DMS79 (cell line): ENCODE results near the gene SKAP1.
A peak's percentile ranks its signal among the peaks of the same experiment; 100 is the strongest.
"Not testable (repeated sequence)": the region's sequence is repeated elsewhere in the genome, so short reads cannot be mapped to it uniquely, and the experiment has no call there.

Experiments used
- DNase-seq: peaks from one replicate; lab custom pipeline; 2025; lab: John Stamatoyannopoulos, UW

SKAP1 gene

DNA sequence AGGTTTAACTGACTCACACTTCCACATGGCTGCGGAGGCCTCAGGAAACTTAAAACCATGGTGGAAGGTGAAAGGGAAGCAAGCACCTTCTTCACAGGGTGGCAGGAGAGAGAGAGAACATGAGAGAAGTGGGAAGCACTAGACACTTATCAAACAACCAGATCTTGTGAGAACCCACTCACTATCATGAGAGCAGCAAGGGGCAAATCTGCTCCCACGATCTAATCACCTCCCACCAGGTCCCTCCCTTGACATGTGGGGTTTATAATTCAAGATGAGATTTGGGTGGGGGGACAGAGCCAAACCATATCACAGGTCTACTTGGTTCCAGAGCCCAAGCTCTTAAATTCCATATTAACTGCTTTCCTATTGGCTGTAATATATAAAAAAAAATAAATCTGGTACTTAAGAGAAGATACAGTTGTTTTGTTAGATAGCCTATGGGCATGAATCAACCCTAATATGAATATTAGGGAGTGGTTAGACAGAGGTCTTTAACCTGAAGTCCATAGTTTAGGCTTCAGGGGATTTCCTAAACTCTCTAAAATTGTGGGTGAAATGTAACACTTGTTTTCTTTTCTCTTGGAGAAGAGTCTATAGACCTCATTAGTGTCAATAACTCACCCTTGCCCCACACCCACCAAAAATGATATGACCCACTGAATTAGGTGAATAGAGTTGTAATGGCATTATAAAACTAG is 56.7 kb downstream of the SKAP1 start:
- no peak for DNase-seq

- not testable (repeated sequence) for DNase-seq
These were observed 61.0 kb downstream of the SKAP1 start for GRCh38 chr17:48368967-48369366.

DNA sequence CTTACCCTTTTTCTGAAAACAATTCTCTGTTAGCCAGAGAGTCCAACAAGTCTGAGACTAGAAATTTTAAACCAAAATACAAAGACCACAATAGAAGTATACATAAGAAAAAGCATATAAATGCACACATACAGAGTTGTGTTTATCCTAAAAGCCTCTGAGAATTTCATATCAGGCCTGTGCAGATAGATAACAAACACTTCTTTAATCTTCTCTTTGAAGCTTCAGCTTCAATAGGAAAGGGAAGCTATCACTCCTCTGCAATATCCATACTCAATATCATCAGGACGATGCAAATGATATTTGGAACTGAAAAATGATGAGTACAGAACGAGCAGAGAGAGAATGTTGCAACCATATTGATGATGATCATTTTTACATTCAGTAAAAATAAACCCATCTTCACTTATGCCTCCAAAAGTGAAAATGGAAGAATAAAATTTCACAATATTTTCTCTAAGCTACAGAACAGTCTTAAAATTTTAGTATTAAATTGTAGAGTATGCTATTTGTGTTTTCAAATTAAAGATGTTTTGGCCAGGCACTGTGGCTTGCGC is 61.6 kb downstream of the SKAP1 start:
- no peak for DNase-seq

DNA sequence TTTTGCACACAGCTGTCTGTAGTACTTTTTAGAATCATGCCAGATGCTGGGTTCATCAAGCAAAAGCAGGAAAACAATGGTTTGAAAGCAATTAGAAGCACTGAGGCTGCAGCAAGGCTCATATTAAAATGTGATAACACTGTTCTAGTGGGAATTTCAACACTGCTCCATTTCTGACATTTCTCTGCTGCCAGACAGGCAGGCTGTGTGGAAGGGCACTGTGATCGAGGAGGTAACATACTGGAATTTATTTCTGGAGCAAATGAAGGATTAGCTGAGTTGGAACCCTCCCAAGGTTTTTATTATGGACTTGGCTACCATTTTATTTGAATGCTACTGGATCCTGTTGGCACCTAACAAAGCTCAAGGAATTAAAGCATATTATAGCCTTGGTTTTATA is 66.9 kb downstream of the SKAP1 start:
- no peak for DNase-seq

- not testable (repeated sequence) for DNase-seq
These were observed 69.0 kb downstream of the SKAP1 start for GRCh38 chr17:48360861-48361633.

DNA sequence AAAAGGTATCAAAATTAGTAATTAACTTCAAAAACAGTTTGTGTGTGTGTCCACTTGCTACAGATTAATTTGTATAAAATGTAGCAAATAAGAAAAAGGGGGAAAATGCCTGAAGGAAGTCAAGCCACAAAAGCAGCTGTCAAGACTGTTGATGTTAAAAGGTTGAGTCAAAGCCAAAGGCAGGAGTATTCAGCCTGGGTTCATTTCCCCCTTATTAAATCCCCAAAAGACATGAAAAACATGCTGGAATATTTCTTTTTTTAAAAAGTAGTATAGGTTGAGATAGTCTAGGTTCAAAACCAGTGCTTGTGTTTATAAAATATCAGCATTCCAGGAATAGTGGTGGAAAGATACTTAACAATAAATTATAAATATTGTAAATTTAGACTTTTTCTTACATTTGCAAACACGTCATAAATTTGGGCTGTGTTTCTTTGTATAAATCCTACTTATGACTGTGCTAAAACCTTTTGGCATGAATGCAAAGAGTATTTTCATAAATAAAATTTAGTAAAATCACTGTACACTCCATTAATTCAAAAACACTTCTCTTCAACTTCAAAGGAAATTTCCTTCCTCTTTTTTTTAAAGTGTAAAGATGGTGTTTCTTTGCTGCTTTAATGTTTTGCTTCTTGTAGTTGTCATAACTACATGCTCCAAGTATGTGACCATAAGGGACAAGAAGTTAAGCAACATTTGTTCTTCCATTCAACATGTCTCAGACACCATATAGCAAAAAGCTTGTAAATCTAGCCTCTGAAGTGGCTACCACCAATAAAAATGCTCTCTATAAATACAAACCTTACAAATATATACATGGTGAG is 72.0 kb downstream of the SKAP1 start:
- DNase-seq, result no peak

GRCh38 chr17:48356866-48357265 is 73.1 kb downstream of the SKAP1 start:
- DNase-seq, result no peak

GRCh38 chr17:48352630-48353029 is 77.4 kb downstream of the SKAP1 start:
- DNase-seq, result no peak

- DNase-seq, result peak; percentile 4
These were observed 78.1 kb downstream of the SKAP1 start for GRCh38 chr17:48351911-48352332.

DNA sequence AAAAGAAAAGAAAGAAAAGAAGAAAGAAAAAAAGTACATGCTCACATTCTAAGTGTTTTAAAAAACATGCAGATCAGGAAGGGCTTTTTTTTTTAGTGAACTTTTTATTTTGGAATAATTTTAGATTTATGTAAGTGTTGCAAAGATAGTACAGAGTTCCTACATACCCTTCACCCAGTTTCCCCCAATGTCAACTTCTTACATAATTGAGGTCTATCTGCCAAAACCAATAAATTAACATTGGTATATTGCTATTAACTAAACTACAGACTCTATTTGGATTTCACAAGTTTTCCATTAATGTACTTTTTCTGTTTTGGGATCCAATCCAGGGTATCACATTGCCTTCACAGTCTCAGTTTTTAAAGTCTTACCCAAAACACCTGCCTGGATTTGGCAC is 81.7 kb downstream of the SKAP1 start:
- no peak for DNase-seq

GRCh38 chr17:48347177-48347576 is 82.8 kb downstream of the SKAP1 start:
- no peak for DNase-seq

GRCh38 chr17:48344251-48344650 is 85.8 kb downstream of the SKAP1 start:
- no peak for DNase-seq

DNA sequence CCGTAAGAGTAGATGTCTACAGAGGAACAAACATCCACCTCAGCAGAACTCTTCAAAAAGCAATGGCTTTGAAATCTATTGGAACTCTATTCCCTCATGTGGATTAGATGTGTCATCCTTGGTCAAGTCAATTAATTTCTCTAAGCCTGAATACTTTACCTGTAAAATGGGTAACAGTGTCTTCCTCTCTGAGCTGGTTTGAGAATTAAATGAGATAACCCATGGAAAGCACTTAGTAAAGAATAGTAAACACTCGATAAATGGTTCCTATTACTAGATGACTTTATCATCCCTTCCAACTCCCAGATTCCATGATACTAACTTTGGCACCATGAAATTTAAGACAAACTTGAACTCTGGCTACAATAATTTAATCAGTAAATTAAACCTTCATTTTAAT is 89.1 kb downstream of the SKAP1 start:
- DNase-seq, result no peak

GRCh38 chr17:48338720-48339119 is 91.3 kb downstream of the SKAP1 start:
- DNase-seq, result no peak

DNA sequence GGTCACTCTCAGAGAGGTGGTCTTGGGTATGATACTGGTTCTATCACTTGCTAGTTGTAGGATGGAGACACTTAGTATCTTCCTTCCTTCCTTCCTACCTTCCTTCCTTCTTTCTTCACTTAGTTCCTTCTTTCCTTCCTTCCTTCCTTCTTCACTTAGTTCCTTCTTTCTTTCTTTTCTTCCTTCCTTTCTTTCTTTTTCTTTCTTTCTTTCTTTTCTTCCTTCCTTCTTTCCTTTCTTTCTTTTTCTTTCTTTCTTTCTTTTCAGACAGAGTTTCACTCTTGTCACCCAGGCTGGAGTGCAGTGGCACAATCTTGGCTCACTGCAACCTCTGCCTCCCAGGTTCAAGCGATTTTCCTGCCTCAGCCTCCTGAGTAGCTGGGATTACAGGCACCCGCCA is 92.1 kb downstream of the SKAP1 start:
- not testable (repeated sequence) for DNase-seq

- no peak for DNase-seq
These were observed 93.0 kb downstream of the SKAP1 start for GRCh38 chr17:48336986-48337385.

DNA sequence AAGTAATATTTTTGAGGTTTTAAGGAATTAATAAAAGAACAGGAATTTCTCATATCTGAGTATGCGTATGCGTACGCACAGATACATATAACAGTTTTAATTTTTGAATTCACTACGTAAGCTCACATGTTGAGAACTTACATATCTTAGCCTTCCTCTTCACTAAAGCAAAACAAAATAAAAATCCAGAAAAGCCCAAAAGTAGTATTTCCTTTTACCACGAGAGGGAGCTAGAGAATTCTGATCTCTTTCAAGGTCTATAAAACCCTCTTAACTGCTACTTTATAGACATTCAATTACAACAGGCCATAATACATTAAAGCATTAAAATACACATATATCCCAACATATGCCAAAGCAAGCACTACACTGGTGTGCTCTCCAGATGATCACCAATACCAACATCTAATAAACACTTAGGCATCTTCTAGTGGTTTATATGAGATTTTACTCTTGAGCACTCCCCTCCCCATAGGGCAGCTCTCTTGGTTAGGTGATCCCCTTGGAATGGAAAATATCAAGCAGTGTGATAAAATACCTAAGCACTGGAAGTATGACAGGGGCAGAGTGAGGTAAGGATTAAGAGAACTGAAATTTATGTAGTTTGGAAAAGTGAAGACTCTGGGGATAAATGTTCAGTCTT is 94.0 kb downstream of the SKAP1 start:
- DNase-seq, result peak; percentile 29

GRCh38 chr17:48335146-48335784 is 94.7 kb downstream of the SKAP1 start:
- no peak for DNase-seq

- DNase-seq, result no peak
These were observed 96.9 kb downstream of the SKAP1 start for GRCh38 chr17:48333034-48333530.

- DNase-seq, result no peak
These were observed 99.1 kb downstream of the SKAP1 start for GRCh38 chr17:48330887-48331286.

GRCh38 chr17:48330421-48330820 is 99.6 kb downstream of the SKAP1 start:
- DNase-seq, result no peak
